Prostate gland (tissue), 2 donors: Measurements from ENCODE around the gene EBF3.

Experiments
- POLR2A ChIP-seq: fragments of 450-650 bp; IDR thresholded peaks from one replicate; pipeline ENCODE4 v1.6.1; 2016; ENCODE audit warnings: antibody characterized with exemption, mild to moderate bottlenecking
- TF ChIP-seq, protein P1 (sequence below), 4 experiments: fragments of 200-600 bp in 2 of 4; fragments of 450-650 bp in 2 of 4; sonication (generic) in 2 of 4; IDR thresholded peaks; 1 replicate in 3 of 4; 2 replicates in 1 of 4; pipeline ENCODE4 v1.5.1; 2016 to 2019; ENCODE audit warnings: antibody characterized with exemption in 4 of 4, mild to moderate bottlenecking in 2 of 4, moderate library complexity in 2 of 4

DNA sequence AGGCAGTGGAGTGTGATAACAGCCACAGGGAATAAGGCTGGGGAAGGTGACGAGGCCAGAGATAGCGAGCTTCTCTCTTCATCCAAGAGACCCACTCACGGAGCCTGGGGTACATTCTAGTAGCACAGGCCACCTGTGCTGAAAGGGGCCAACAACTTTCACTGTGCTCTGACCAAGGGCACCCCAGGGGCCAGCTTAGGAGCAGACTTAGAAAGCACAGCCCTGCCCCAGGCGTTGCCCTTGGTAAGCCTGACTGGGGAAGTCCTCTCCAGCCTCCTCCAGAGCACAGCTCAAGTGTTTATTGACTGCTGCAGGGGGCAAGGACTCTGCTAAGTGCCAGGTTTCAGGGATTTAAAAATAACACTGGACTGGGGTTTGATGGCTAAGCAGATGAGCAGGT lies 44.7 kb downstream of the EBF3 start:
- no peak for TF ChIP-seq POLR2A
- TF ChIP-seq, protein P1, sequence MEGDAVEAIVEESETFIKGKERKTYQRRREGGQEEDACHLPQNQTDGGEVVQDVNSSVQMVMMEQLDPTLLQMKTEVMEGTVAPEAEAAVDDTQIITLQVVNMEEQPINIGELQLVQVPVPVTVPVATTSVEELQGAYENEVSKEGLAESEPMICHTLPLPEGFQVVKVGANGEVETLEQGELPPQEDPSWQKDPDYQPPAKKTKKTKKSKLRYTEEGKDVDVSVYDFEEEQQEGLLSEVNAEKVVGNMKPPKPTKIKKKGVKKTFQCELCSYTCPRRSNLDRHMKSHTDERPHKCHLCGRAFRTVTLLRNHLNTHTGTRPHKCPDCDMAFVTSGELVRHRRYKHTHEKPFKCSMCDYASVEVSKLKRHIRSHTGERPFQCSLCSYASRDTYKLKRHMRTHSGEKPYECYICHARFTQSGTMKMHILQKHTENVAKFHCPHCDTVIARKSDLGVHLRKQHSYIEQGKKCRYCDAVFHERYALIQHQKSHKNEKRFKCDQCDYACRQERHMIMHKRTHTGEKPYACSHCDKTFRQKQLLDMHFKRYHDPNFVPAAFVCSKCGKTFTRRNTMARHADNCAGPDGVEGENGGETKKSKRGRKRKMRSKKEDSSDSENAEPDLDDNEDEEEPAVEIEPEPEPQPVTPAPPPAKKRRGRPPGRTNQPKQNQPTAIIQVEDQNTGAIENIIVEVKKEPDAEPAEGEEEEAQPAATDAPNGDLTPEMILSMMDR (IDR thresholded peaks at IDR 0.05) = no peak
